ENCODE measurements around the gene IL18R1.

IL18R1 gene

GRCh38 chr2:102436323-102436722 lies 80.7 kb downstream of the IL18R1 start:
- no peak for DNase-seq

GRCh38 chr2:102437122-102437521 lies 81.5 kb downstream of the IL18R1 start:
- no peak for DNase-seq

- DNase-seq, result no peak
Observed at GRCh38 chr2:102438111-102438510, 82.5 kb downstream of the IL18R1 start.

- no peak for DNase-seq
Observed at GRCh38 chr2:102438578-102438977, 83.0 kb downstream of the IL18R1 start.

- no peak for DNase-seq
Observed at GRCh38 chr2:102439065-102439695, 83.6 kb downstream of the IL18R1 start.

- DNase-seq, result peak; percentile 30
Observed at GRCh38 chr2:102442967-102443828, 87.6 kb downstream of the IL18R1 start.

GRCh38 chr2:102444233-102444632 lies 88.6 kb downstream of the IL18R1 start:
- no peak for DNase-seq

GRCh38 chr2:102446936-102447335 lies 91.3 kb downstream of the IL18R1 start:
- DNase-seq, result no peak
